Peyer's patch (tissue), 4 donors: ENCODE results near the gene DMKN. TPM values are rescaled to one million over a fixed set of nuclear protein-coding genes. Genes with fewer than 3 reads are reported as not detected.

ENCODE experiments used
- DNase-seq, 3 donors: peaks; one replicate each; pipeline ENCODE4 v3.0.0-alpha.2; 2017 to 2019
- H3K27ac ChIP-seq, 4 donors: fragments of 200-600 bp; sonication (generic); one replicate each; pipeline ENCODE4 v1.5.1; 2016 to 2019
- H3K27me3 ChIP-seq, 2 donors: fragments of 200-600 bp; sonication (generic); one replicate each; pipeline ENCODE4 v1.5.1; 2019
- H3K36me3 ChIP-seq, 3 donors: fragments of 200-600 bp; sonication (generic); one replicate each; pipeline ENCODE4 v1.5.1; 2016 to 2019
- H3K4me1 ChIP-seq, 4 donors: fragments of 200-600 bp; sonication (generic); one replicate each; pipeline ENCODE4 v1.5.1; 2016 to 2019
- H3K4me3 ChIP-seq, 4 donors: fragments of 200-600 bp; sonication (generic); 1 replicate in 3 of 4; 2 replicates in 1 of 4; pipeline ENCODE4 v1.5.1; 2016 to 2019; ENCODE audit warnings: mild to moderate bottlenecking in 1 of 4
- H3K9me3 ChIP-seq, 4 donors: fragments of 200-600 bp; sonication (generic); one replicate each; pipeline ENCODE4 v1.5.1; 2016 to 2019; ENCODE audit warnings: mild to moderate bottlenecking in 1 of 4
- POLR2A ChIP-seq, 2 donors: fragments of 450-650 bp; IDR thresholded peaks; one replicate each; pipeline ENCODE4 v1.5.1; 2017; ENCODE audit warnings: antibody characterized with exemption in 2 of 2, mild to moderate bottlenecking in 2 of 2, moderate library complexity in 2 of 2
- total RNA-seq, 4 donors: library from RNA; depleted of rRNA; stranded (reverse); fragments of >200 nt; gene quantifications; one replicate each; pipeline ENCODE4 v1.1.0, GENCODE V29; 2016
- TF ChIP-seq, protein P1 (sequence below), 6 experiments: fragments of 450-650 bp in 4 of 6; fragments of 200-600 bp in 2 of 6; sonication (generic) in 1 of 6; IDR thresholded peaks; one replicate each; pipeline ENCODE4 v1.5.1; 2017 to 2019; ENCODE audit warnings: antibody characterized with exemption in 6 of 6, mild to moderate bottlenecking in 3 of 6, moderate library complexity in 1 of 6

Gene DMKN
- total RNA-seq, 4 donors from 2014 or later = 1.9 to 29.7 (median 10.7) TPM; not detected in 1

DNA sequence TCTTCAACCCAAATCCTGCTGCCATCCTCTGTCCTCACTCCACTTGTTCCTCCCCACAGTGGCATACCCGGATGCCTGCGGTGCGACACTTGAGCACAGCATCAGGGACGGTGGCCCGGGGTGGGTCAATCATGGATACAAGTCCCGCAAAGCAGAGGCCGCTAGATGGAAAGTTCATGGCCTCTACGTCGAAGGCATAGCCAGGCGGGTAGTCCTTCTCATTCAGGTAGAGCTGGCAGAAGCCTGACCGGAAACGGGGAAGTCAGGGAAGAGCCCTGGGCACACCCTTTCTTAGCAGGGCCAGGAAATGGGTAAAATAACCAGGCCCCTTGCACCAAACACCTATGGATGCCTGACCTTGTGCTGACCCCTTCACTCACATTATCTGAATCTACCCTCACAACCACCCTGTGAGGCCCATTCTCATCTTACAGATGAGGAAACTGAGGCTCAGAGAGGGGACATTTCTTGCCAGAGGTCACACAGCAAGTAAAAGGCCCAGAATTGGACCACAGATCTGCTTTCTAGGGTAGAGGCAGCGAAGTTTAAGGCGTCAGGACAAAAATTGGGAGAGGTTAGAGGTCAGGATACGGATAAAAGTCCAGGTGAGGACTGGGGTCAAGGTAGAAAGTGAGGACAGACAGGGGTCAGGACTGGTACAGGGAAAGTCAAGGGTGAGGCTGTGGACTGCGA is 43.5 kb upstream of the DMKN start:
- Histone ChIP-seq H3K4me1 (peaks cover 0 to 12% (median 5%) of the 10 kb centered on the region in 4 donors), H3K4me3 (no peak overlapping the region), H3K9me3 (peaks cover 0 to 4% (median 0%) of the 10 kb centered on the region in 4 donors), H3K27ac (no peak overlapping the region), H3K27me3 (no peaks in the 10 kb centered on the region), H3K36me3 (no peaks in the 10 kb centered on the region)
- no peak for TF ChIP-seq POLR2A (IDR thresholded peaks at IDR 0.05)
- TF ChIP-seq, protein P1, sequence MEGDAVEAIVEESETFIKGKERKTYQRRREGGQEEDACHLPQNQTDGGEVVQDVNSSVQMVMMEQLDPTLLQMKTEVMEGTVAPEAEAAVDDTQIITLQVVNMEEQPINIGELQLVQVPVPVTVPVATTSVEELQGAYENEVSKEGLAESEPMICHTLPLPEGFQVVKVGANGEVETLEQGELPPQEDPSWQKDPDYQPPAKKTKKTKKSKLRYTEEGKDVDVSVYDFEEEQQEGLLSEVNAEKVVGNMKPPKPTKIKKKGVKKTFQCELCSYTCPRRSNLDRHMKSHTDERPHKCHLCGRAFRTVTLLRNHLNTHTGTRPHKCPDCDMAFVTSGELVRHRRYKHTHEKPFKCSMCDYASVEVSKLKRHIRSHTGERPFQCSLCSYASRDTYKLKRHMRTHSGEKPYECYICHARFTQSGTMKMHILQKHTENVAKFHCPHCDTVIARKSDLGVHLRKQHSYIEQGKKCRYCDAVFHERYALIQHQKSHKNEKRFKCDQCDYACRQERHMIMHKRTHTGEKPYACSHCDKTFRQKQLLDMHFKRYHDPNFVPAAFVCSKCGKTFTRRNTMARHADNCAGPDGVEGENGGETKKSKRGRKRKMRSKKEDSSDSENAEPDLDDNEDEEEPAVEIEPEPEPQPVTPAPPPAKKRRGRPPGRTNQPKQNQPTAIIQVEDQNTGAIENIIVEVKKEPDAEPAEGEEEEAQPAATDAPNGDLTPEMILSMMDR (IDR thresholded peaks at IDR 0.05) = no peak
- no peak for DNase-seq

DNA sequence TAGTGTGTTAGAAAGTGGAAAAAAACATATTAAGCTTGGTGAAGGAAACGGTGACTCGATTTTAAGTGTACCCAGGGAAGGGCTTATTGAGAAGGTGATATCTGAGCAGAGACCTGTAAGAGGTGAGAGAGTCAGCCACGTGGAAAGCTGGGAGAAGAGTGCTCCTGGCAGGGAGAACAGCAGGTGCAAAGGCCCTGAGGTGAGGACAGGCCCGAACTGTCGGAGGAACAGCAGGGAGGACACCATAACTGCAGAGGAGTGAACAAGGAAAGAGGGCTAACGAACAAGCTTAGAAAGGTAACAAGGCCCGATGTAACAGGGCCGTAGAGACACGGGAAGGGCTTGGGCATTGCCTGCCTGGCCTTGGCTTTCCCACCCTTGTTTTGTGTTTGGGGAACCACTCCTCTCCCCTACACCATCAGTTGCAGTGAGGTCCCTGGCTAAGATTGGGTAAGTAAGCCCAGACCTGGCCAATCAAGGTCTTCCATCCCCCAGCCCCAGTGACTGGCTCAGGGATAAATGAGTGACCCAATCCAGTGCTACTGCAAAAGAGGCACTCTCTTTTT is 42.7 kb upstream of the DMKN start:
- H3K4me1 ChIP-seq = peaks cover 0 to 12% (median 5%) of the 10 kb centered on the region in 4 donors
- H3K36me3 ChIP-seq = no peaks in the 10 kb centered on the region
- no peak for TF ChIP-seq POLR2A (IDR thresholded peaks at IDR 0.05)
- TF ChIP-seq, protein P1 (IDR thresholded peaks at IDR 0.05) = no peak
- no peak overlapping the region for H3K27ac ChIP-seq
- H3K27me3 ChIP-seq = no peaks in the 10 kb centered on the region
- H3K4me3 ChIP-seq = no peak overlapping the region
- DNase-seq = no peak
- H3K9me3 ChIP-seq = peaks cover 0 to 4% (median 0%) of the 10 kb centered on the region in 4 donors

DNA sequence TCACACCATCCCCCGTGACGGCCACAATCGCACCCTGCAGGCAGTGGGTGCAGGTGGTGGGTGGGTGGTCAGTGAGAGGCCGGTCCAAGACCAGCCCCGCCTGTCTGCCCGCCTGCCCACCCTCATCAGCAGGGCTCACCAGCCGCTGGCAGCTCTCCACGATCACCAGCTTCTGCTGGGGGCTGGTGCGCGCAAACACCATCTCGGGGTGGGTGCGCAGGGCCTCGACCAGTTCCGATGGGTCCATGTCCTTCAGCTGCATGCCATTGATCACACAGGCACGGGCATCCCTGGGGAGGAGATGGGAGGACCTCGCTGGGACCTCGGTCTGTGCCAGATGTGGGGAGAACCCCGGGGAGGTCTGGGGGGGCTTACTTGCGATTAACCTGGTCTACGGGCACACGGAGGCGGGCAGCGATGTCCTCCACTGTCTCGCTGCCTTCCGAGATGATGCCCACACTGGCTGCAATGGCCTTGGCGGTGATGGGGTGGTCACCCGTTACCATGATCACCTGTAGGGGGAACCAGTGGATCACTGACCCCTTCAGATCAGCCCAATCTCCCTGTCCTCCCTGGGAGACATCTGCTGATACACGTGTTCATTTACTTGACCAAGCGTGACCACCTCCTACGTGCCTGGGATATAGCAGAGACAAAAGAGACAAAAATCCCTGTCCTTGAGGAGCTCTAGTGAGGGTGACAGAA is 42.0 kb upstream of the DMKN start:
- H3K4me1 ChIP-seq = peaks cover 0 to 12% (median 5%) of the 10 kb centered on the region in 4 donors
- TF ChIP-seq POLR2A (IDR thresholded peaks at IDR 0.05) = no peak
- TF ChIP-seq, protein P1 (IDR thresholded peaks at IDR 0.05) = no peak
- H3K36me3 ChIP-seq = no peaks in the 10 kb centered on the region
- no peaks in the 10 kb centered on the region for H3K27me3 ChIP-seq
- no peak overlapping the region for H3K4me3 ChIP-seq
- H3K27ac ChIP-seq = no peak overlapping the region
- peaks cover 0 to 4% (median 0%) of the 10 kb centered on the region in 4 donors for H3K9me3 ChIP-seq
- DNase-seq = no peak

DNA sequence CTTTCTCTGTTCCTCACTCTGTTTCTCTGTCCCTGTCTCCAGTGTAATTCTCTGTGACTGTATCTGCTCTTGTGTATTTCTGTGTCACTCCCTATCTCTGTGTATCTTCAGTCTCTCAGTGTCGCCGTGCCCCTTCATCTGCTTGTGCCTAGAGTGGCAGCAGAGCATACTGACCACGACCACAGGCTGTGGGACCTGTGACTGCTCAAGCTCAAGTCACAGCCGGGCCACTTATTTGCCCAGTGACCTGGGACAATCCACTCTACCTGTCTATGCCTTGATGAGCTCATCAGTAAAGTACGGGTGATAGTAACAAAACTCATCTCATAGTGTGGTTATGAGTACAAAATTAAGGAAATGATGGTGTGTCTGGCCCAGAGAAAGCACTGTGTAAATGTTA is 40.6 kb upstream of the DMKN start:
- Histone ChIP-seq H3K36me3 (no peaks in the 10 kb centered on the region), H3K4me3 (no peak overlapping the region), H3K27me3 (no peaks in the 10 kb centered on the region), H3K9me3 (peaks cover 0 to 4% (median 0%) of the 10 kb centered on the region in 4 donors), H3K27ac (no peak overlapping the region), H3K4me1 (peaks cover 0 to 12% (median 5%) of the 10 kb centered on the region in 4 donors)
- TF ChIP-seq POLR2A (IDR thresholded peaks at IDR 0.05) = no peak
- TF ChIP-seq, protein P1 (IDR thresholded peaks at IDR 0.05) = no peak
- DNase-seq = no peak

DNA sequence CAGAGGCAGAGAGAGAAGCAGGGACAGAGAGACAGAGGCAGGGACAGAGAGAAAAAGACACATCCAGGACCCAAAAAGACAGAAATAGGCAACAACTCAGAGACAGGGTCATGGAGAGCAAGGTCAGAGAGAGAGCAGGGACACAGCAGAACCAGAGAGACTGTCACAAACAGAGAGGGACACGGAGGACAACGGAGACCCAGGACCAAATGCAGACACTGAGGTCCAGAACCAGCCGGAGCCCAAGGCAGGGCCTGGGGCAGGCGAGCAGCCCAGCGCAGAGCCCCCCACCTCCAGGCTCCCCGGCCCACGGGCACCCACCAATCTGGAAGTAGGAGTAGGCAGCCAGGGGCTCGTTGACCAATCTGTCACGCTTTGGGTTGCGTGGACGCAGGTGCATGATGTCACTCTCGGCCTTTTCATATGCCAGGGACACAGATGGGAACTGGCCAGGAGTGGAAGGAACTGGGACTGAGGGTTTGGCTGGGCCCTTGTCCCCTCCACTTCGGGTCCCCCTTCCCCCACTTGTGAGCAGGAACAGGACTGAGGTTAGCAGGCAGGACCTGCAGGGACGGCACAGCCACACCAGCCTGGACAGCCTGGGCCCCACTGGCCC is 40.0 kb upstream of the DMKN start:
- Histone ChIP-seq H3K9me3 (peaks cover 0 to 4% (median 0%) of the 10 kb centered on the region in 4 donors), H3K36me3 (no peaks in the 10 kb centered on the region), H3K4me3 (no peak overlapping the region), H3K27me3 (no peaks in the 10 kb centered on the region), H3K4me1 (peaks cover 0 to 9% (median 4%) of the 10 kb centered on the region in 4 donors), H3K27ac (no peak overlapping the region)
- no peak for DNase-seq
- TF ChIP-seq, protein P1 (IDR thresholded peaks at IDR 0.05) = no peak
- TF ChIP-seq POLR2A (IDR thresholded peaks at IDR 0.05) = no peak
